MG63 (cell line): ENCODE measurements around the gene KIAA1549. TPM values are rescaled to one million over a fixed set of nuclear protein-coding genes. Genes with fewer than 3 reads are reported as not detected.
"Not testable (repeated sequence)": the region's sequence is repeated elsewhere in the genome, so short reads cannot be mapped to it uniquely, and the experiment has no call there.

ENCODE experiments used
- DNase-seq: peaks from one replicate; pipeline ENCODE4 v3.0.0-alpha.2; 2020
- H3K27me3 ChIP-seq: fragments of 250-450 bp; sonication (Bioruptor Pico); 2 replicates; pipeline ENCODE4 v1.5.1; 2020; ENCODE audit warnings: mild to moderate bottlenecking, moderate library complexity
- H3K36me3 ChIP-seq: fragments of 250-450 bp; sonication (Bioruptor Pico); 2 replicates; pipeline ENCODE4 v1.5.1; 2020; ENCODE audit warnings: mild to moderate bottlenecking, moderate library complexity
- H3K4me3 ChIP-seq: fragments of 250-450 bp; sonication (Bioruptor Pico); 2 replicates; pipeline ENCODE4 v1.5.1; 2020; ENCODE audit warnings: mild to moderate bottlenecking, moderate library complexity
- H3K9me3 ChIP-seq: fragments of 250-450 bp; sonication (Bioruptor Pico); 2 replicates; pipeline ENCODE4 v1.5.1; 2020; ENCODE audit warnings: mild to moderate bottlenecking, moderate library complexity
- total RNA-seq: library from RNA; depleted of rRNA; stranded (reverse); fragments of >200 nt; shearing (Covaris generic); gene quantifications from 2 replicates; pipeline ENCODE4 v1.2.3, GENCODE V29; 2014; ENCODE audit warnings: low replicate concordance

The KIAA1549 gene
- total RNA-seq, 1 experiment from 2014 or later, result 1.1 TPM

- DNase-seq, result no peak
- H3K36me3 ChIP-seq, result no peaks in the 10 kb centered on the region
- H3K9me3 ChIP-seq, result no peaks in the 10 kb centered on the region
These were observed 146.6 kb downstream of the KIAA1549 start for GRCh38 chr7:138834583-138834982.

GRCh38 chr7:138833596-138833995 lies 147.6 kb downstream of the KIAA1549 start:
- DNase-seq, result no peak
- H3K27me3 ChIP-seq, result no peaks in the 10 kb centered on the region
- H3K36me3 ChIP-seq, result no peaks in the 10 kb centered on the region
- no peaks in the 10 kb centered on the region for H3K9me3 ChIP-seq
- H3K4me3 ChIP-seq, result no peak overlapping the region

More at GRCh38 chr7:138834583-138834982, 146.6 kb downstream of the KIAA1549 start:
- Histone ChIP-seq H3K4me3 (no peak overlapping the region), H3K27me3 (no peaks in the 10 kb centered on the region)

GRCh38 chr7:138832966-138833365 lies 148.2 kb downstream of the KIAA1549 start:
- no peaks in the 10 kb centered on the region for H3K36me3 ChIP-seq
- no peak overlapping the region for H3K4me3 ChIP-seq
- DNase-seq, result no peak
- H3K9me3 ChIP-seq, result no peaks in the 10 kb centered on the region
- H3K27me3 ChIP-seq, result no peaks in the 10 kb centered on the region

GRCh38 chr7:138829335-138829734 lies 151.9 kb downstream of the KIAA1549 start:
- no peaks in the 10 kb centered on the region for H3K9me3 ChIP-seq
- no peaks in the 10 kb centered on the region for H3K27me3 ChIP-seq
- no peak overlapping the region for H3K4me3 ChIP-seq
- no peaks in the 10 kb centered on the region for H3K36me3 ChIP-seq
- DNase-seq, result no peak

- Histone ChIP-seq H3K27me3 (no peaks in the 10 kb centered on the region), H3K36me3 (no peaks in the 10 kb centered on the region), H3K4me3 (no peak overlapping the region), H3K9me3 (no peaks in the 10 kb centered on the region)
- no peak for DNase-seq
These were observed 152.9 kb downstream of the KIAA1549 start for GRCh38 chr7:138828302-138828701.

GRCh38 chr7:138825049-138825721 lies 156.0 kb downstream of the KIAA1549 start:
- no peaks in the 10 kb centered on the region for H3K27me3 ChIP-seq
- no peaks in the 10 kb centered on the region for H3K9me3 ChIP-seq
- H3K4me3 ChIP-seq, result no peak overlapping the region
- DNase-seq, result no peak
- no peaks in the 10 kb centered on the region for H3K36me3 ChIP-seq

- Histone ChIP-seq H3K9me3 (no peaks in the 10 kb centered on the region), H3K27me3 (no peaks in the 10 kb centered on the region), H3K36me3 (no peaks in the 10 kb centered on the region), H3K4me3 (no peak overlapping the region)
- no peak for DNase-seq
These were observed 158.2 kb downstream of the KIAA1549 start for GRCh38 chr7:138822867-138823535.

GRCh38 chr7:138821912-138822311 lies 159.3 kb downstream of the KIAA1549 start:
- DNase-seq, result no peak
- no peak overlapping the region for H3K4me3 ChIP-seq
- H3K9me3 ChIP-seq, result no peaks in the 10 kb centered on the region
- H3K27me3 ChIP-seq, result no peaks in the 10 kb centered on the region
- no peaks in the 10 kb centered on the region for H3K36me3 ChIP-seq

- Histone ChIP-seq H3K36me3 (no peaks in the 10 kb centered on the region), H3K27me3 (no peaks in the 10 kb centered on the region), H3K9me3 (no peaks in the 10 kb centered on the region), H3K4me3 (no peak overlapping the region)
- DNase-seq, result no peak
These were observed 161.6 kb downstream of the KIAA1549 start for GRCh38 chr7:138819625-138820024.

- H3K27me3 ChIP-seq, result no peaks in the 10 kb centered on the region
- H3K4me3 ChIP-seq, result no peak overlapping the region
- no peak for DNase-seq
- no peaks in the 10 kb centered on the region for H3K36me3 ChIP-seq
- no peaks in the 10 kb centered on the region for H3K9me3 ChIP-seq
These were observed 164.5 kb downstream of the KIAA1549 start for GRCh38 chr7:138816650-138817049.

- H3K36me3 ChIP-seq, result no peaks in the 10 kb centered on the region
- no peak overlapping the region for H3K4me3 ChIP-seq
- DNase-seq, result no peak
- no peaks in the 10 kb centered on the region for H3K27me3 ChIP-seq
- H3K9me3 ChIP-seq, result no peaks in the 10 kb centered on the region
These were observed 166.3 kb downstream of the KIAA1549 start for GRCh38 chr7:138814816-138815332.

GRCh38 chr7:138813945-138814344 lies 167.2 kb downstream of the KIAA1549 start:
- Histone ChIP-seq H3K4me3 (no peak overlapping the region), H3K27me3 (no peaks in the 10 kb centered on the region), H3K36me3 (no peaks in the 10 kb centered on the region), H3K9me3 (no peaks in the 10 kb centered on the region)
- DNase-seq, result no peak

GRCh38 chr7:138811327-138811726 lies 169.9 kb downstream of the KIAA1549 start:
- not testable (repeated sequence) for H3K27me3 ChIP-seq, H3K36me3 ChIP-seq, H3K4me3 ChIP-seq, DNase-seq, H3K9me3 ChIP-seq

- no peaks in the 10 kb centered on the region for H3K9me3 ChIP-seq
- DNase-seq, result no peak
- H3K4me3 ChIP-seq, result no peak overlapping the region
These were observed 171.8 kb downstream of the KIAA1549 start for GRCh38 chr7:138809346-138809745.

GRCh38 chr7:138804618-138805017 lies 176.6 kb downstream of the KIAA1549 start:
- Histone ChIP-seq H3K27me3 (no peaks in the 10 kb centered on the region), H3K9me3 (no peaks in the 10 kb centered on the region), H3K4me3 (no peak overlapping the region), H3K36me3 (no peaks in the 10 kb centered on the region)
- DNase-seq, result no peak

More at GRCh38 chr7:138809346-138809745, 171.8 kb downstream of the KIAA1549 start:
- Histone ChIP-seq H3K27me3 (no peaks in the 10 kb centered on the region), H3K36me3 (no peaks in the 10 kb centered on the region)

- H3K4me3 ChIP-seq, result no peak overlapping the region
- H3K27me3 ChIP-seq, result no peaks in the 10 kb centered on the region
- H3K9me3 ChIP-seq, result no peaks in the 10 kb centered on the region
- H3K36me3 ChIP-seq, result no peaks in the 10 kb centered on the region
- no peak for DNase-seq
These were observed 178.5 kb downstream of the KIAA1549 start for GRCh38 chr7:138802706-138803105.

- no peak for DNase-seq
- Histone ChIP-seq H3K27me3 (no peaks in the 10 kb centered on the region), H3K4me3 (no peak overlapping the region), H3K9me3 (no peaks in the 10 kb centered on the region), H3K36me3 (no peaks in the 10 kb centered on the region)
These were observed 179.9 kb downstream of the KIAA1549 start for GRCh38 chr7:138801256-138801655.
